ENCODE measurements around the gene CACNA2D3.

The CACNA2D3 gene

GRCh38 chr3:54139630-54140029, 17.3 kb downstream of the CACNA2D3 start:
- H3K4me1 Mint-ChIP-seq (ENCODE audit: low read depth) = no peaks in the 10 kb centered on the region
- no peak overlapping the region for H3K4me3 Mint-ChIP-seq
- no peaks in the 10 kb centered on the region for H3K36me3 Mint-ChIP-seq
- H3K27me3 Mint-ChIP-seq = peaks cover 1% of the 10 kb centered on the region
- no peaks in the 10 kb centered on the region for H3K9me3 Mint-ChIP-seq (ENCODE audit: low read depth)
- H3K27ac Mint-ChIP-seq = no peak overlapping the region

- H3K27ac Mint-ChIP-seq = no peak overlapping the region
- peaks cover 5% of the 10 kb centered on the region for H3K27me3 Mint-ChIP-seq
Measured at GRCh38 chr3:54144284-54144683, 21.9 kb downstream of the CACNA2D3 start.

GRCh38 chr3:54146506-54147239, 24.3 kb downstream of the CACNA2D3 start:
- no peaks in the 10 kb centered on the region for H3K9me3 Mint-ChIP-seq (ENCODE audit: low read depth)
- no peaks in the 10 kb centered on the region for H3K4me1 Mint-ChIP-seq (ENCODE audit: low read depth)
- H3K27me3 Mint-ChIP-seq = peaks cover 5% of the 10 kb centered on the region
- no peaks in the 10 kb centered on the region for H3K36me3 Mint-ChIP-seq
- no peak overlapping the region for H3K27ac Mint-ChIP-seq
- H3K4me3 Mint-ChIP-seq = no peak overlapping the region

More at GRCh38 chr3:54144284-54144683, 21.9 kb downstream of the CACNA2D3 start:
- Mint-ChIP-seq H3K4me3 (no peak overlapping the region), H3K9me3 (ENCODE audit: low read depth) (no peaks in the 10 kb centered on the region), H3K36me3 (no peaks in the 10 kb centered on the region), H3K4me1 (ENCODE audit: low read depth) (no peaks in the 10 kb centered on the region)

- Mint-ChIP-seq H3K27me3 (peaks cover 3% of the 10 kb centered on the region), H3K36me3 (no peaks in the 10 kb centered on the region), H3K4me3 (no peak overlapping the region), H3K4me1 (ENCODE audit: low read depth) (no peaks in the 10 kb centered on the region), H3K9me3 (ENCODE audit: low read depth) (no peaks in the 10 kb centered on the region), H3K27ac (no peak overlapping the region)
Measured at GRCh38 chr3:54150864-54151467, 28.6 kb downstream of the CACNA2D3 start.

GRCh38 chr3:54153477-54153876, 31.1 kb downstream of the CACNA2D3 start:
- no peak overlapping the region for H3K27ac Mint-ChIP-seq
- no peaks in the 10 kb centered on the region for H3K4me1 Mint-ChIP-seq (ENCODE audit: low read depth)
- H3K9me3 Mint-ChIP-seq (ENCODE audit: low read depth) = no peaks in the 10 kb centered on the region
- no peaks in the 10 kb centered on the region for H3K36me3 Mint-ChIP-seq
- H3K4me3 Mint-ChIP-seq = no peak overlapping the region
- H3K27me3 Mint-ChIP-seq = peaks cover 3% of the 10 kb centered on the region

GRCh38 chr3:54157860-54158259, 35.5 kb downstream of the CACNA2D3 start:
- Mint-ChIP-seq H3K36me3 (no peaks in the 10 kb centered on the region), H3K27ac (no peak overlapping the region), H3K27me3 (peaks cover 7% of the 10 kb centered on the region), H3K4me1 (ENCODE audit: low read depth) (no peaks in the 10 kb centered on the region), H3K4me3 (no peak overlapping the region), H3K9me3 (ENCODE audit: low read depth) (no peaks in the 10 kb centered on the region)

GRCh38 chr3:54159917-54160316, 37.6 kb downstream of the CACNA2D3 start:
- Mint-ChIP-seq H3K9me3 (ENCODE audit: low read depth) (no peaks in the 10 kb centered on the region), H3K4me3 (no peak overlapping the region), H3K4me1 (ENCODE audit: low read depth) (no peaks in the 10 kb centered on the region), H3K27ac (no peak overlapping the region), H3K36me3 (no peaks in the 10 kb centered on the region), H3K27me3 (peaks cover 7% of the 10 kb centered on the region)

- H3K4me3 Mint-ChIP-seq = no peak overlapping the region
- no peak overlapping the region for H3K27ac Mint-ChIP-seq
- H3K4me1 Mint-ChIP-seq (ENCODE audit: low read depth) = no peaks in the 10 kb centered on the region
- H3K36me3 Mint-ChIP-seq = no peaks in the 10 kb centered on the region
- no peaks in the 10 kb centered on the region for H3K9me3 Mint-ChIP-seq (ENCODE audit: low read depth)
- peaks cover 4% of the 10 kb centered on the region for H3K27me3 Mint-ChIP-seq
Measured at GRCh38 chr3:54163441-54163840, 41.1 kb downstream of the CACNA2D3 start.

GRCh38 chr3:54164192-54164975, 42.0 kb downstream of the CACNA2D3 start:
- Mint-ChIP-seq H3K4me1 (ENCODE audit: low read depth) (no peaks in the 10 kb centered on the region), H3K36me3 (no peaks in the 10 kb centered on the region), H3K27ac (no peak overlapping the region), H3K4me3 (no peak overlapping the region), H3K9me3 (ENCODE audit: low read depth) (no peaks in the 10 kb centered on the region), H3K27me3 (peaks cover 4% of the 10 kb centered on the region)

- no peak overlapping the region for H3K4me3 Mint-ChIP-seq
- H3K4me1 Mint-ChIP-seq (ENCODE audit: low read depth) = no peaks in the 10 kb centered on the region
- H3K27me3 Mint-ChIP-seq = peaks cover 1% of the 10 kb centered on the region
- no peaks in the 10 kb centered on the region for H3K36me3 Mint-ChIP-seq
- H3K27ac Mint-ChIP-seq = no peak overlapping the region
- no peaks in the 10 kb centered on the region for H3K9me3 Mint-ChIP-seq (ENCODE audit: low read depth)
Measured at GRCh38 chr3:54165865-54166264, 43.5 kb downstream of the CACNA2D3 start.

GRCh38 chr3:54167999-54168398, 45.6 kb downstream of the CACNA2D3 start:
- Mint-ChIP-seq H3K27ac (no peak overlapping the region), H3K9me3 (ENCODE audit: low read depth) (no peaks in the 10 kb centered on the region)

GRCh38 chr3:54168451-54168850, 46.1 kb downstream of the CACNA2D3 start:
- H3K4me1 Mint-ChIP-seq (ENCODE audit: low read depth) = no peaks in the 10 kb centered on the region
- no peaks in the 10 kb centered on the region for H3K36me3 Mint-ChIP-seq
- H3K27ac Mint-ChIP-seq = no peak overlapping the region
- H3K4me3 Mint-ChIP-seq = no peak overlapping the region
- H3K9me3 Mint-ChIP-seq (ENCODE audit: low read depth) = no peaks in the 10 kb centered on the region
- H3K27me3 Mint-ChIP-seq = peaks cover 3% of the 10 kb centered on the region

More at GRCh38 chr3:54167999-54168398, 45.6 kb downstream of the CACNA2D3 start:
- H3K36me3 Mint-ChIP-seq = no peaks in the 10 kb centered on the region
- peaks cover 3% of the 10 kb centered on the region for H3K27me3 Mint-ChIP-seq
- no peaks in the 10 kb centered on the region for H3K4me1 Mint-ChIP-seq (ENCODE audit: low read depth)
- H3K4me3 Mint-ChIP-seq = no peak overlapping the region

GRCh38 chr3:54169524-54169923, 47.2 kb downstream of the CACNA2D3 start:
- H3K9me3 Mint-ChIP-seq (ENCODE audit: low read depth) = no peaks in the 10 kb centered on the region

GRCh38 chr3:54171509-54171908, 49.2 kb downstream of the CACNA2D3 start:
- H3K36me3 Mint-ChIP-seq = no peaks in the 10 kb centered on the region
- no peaks in the 10 kb centered on the region for H3K4me1 Mint-ChIP-seq (ENCODE audit: low read depth)
- no peak overlapping the region for H3K4me3 Mint-ChIP-seq
- no peaks in the 10 kb centered on the region for H3K9me3 Mint-ChIP-seq (ENCODE audit: low read depth)
- H3K27me3 Mint-ChIP-seq = peaks cover 3% of the 10 kb centered on the region
- no peak overlapping the region for H3K27ac Mint-ChIP-seq

More at GRCh38 chr3:54169524-54169923, 47.2 kb downstream of the CACNA2D3 start:
- H3K36me3 Mint-ChIP-seq = no peaks in the 10 kb centered on the region
- H3K4me1 Mint-ChIP-seq (ENCODE audit: low read depth) = no peaks in the 10 kb centered on the region
- no peak overlapping the region for H3K4me3 Mint-ChIP-seq
- peaks cover 3% of the 10 kb centered on the region for H3K27me3 Mint-ChIP-seq
- H3K27ac Mint-ChIP-seq = no peak overlapping the region

- H3K4me1 Mint-ChIP-seq (ENCODE audit: low read depth) = no peaks in the 10 kb centered on the region
- no peak overlapping the region for H3K27ac Mint-ChIP-seq
- H3K4me3 Mint-ChIP-seq = no peak overlapping the region
- no peaks in the 10 kb centered on the region for H3K9me3 Mint-ChIP-seq (ENCODE audit: low read depth)
- H3K27me3 Mint-ChIP-seq = peaks cover 3% of the 10 kb centered on the region
- no peaks in the 10 kb centered on the region for H3K36me3 Mint-ChIP-seq
Measured at GRCh38 chr3:54171951-54172350, 49.6 kb downstream of the CACNA2D3 start.
